Adrenal gland (tissue), 5 donors: ENCODE measurements around the gene FMR1.

Experiments used
- POLR2A ChIP-seq, 2 donors: fragments of 450-650 bp; IDR thresholded peaks; one replicate each; pipeline ENCODE4 v1.6.1; 2017; ENCODE audit warnings: antibody characterized with exemption in 2 of 2, mild to moderate bottlenecking in 2 of 2, moderate library complexity in 1 of 2
- TF ChIP-seq, protein P1 (sequence below), 6 experiments: fragments of 450-650 bp in 4 of 6; fragments of 200-600 bp in 2 of 6; sonication (generic) in 1 of 6; IDR thresholded peaks; 1 replicate in 5 of 6; 2 replicates in 1 of 6; pipeline versions ENCODE4 v1.5.1 to v1.8.0; 2016 to 2021; ENCODE audit warnings: antibody characterized with exemption in 6 of 6, mild to moderate bottlenecking in 2 of 6, moderate library complexity in 1 of 6
- donor health status: DM: no; HTN: no; CAD: no.

DNA sequence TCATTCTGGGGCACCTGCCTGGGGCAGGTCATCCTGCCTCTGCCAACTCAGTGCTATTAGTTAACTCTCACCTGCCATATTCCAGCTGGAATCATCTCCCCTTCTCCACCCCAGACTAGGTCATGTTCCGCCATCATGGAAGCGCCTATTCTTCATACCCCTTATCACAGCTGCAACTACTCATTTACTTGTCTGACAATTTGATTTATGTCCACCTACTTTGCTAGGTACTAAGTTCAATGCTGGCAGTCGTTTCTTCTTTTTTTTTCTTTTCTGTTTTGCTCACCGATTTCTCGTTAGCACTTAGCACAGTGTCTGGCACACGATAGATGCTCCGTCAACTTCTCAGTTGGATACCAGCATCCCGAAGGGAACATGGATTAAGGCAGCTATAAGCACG is 1.1 kb upstream of the FMR1 start:
- no peak for TF ChIP-seq POLR2A (IDR thresholded peaks at IDR 0.05)
- TF ChIP-seq, protein P1, sequence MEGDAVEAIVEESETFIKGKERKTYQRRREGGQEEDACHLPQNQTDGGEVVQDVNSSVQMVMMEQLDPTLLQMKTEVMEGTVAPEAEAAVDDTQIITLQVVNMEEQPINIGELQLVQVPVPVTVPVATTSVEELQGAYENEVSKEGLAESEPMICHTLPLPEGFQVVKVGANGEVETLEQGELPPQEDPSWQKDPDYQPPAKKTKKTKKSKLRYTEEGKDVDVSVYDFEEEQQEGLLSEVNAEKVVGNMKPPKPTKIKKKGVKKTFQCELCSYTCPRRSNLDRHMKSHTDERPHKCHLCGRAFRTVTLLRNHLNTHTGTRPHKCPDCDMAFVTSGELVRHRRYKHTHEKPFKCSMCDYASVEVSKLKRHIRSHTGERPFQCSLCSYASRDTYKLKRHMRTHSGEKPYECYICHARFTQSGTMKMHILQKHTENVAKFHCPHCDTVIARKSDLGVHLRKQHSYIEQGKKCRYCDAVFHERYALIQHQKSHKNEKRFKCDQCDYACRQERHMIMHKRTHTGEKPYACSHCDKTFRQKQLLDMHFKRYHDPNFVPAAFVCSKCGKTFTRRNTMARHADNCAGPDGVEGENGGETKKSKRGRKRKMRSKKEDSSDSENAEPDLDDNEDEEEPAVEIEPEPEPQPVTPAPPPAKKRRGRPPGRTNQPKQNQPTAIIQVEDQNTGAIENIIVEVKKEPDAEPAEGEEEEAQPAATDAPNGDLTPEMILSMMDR (IDR thresholded peaks at IDR 0.05): no peak
